ENCODE results near the gene ZC2HC1C.
"Not testable (repeated sequence)": the region's sequence is repeated elsewhere in the genome, so short reads cannot be mapped to it uniquely, and the experiment has no call there.

The ZC2HC1C gene

GRCh38 chr14:75096959-75097358 lies 27.5 kb downstream of the ZC2HC1C start:
- no peak for DNase-seq

DNA sequence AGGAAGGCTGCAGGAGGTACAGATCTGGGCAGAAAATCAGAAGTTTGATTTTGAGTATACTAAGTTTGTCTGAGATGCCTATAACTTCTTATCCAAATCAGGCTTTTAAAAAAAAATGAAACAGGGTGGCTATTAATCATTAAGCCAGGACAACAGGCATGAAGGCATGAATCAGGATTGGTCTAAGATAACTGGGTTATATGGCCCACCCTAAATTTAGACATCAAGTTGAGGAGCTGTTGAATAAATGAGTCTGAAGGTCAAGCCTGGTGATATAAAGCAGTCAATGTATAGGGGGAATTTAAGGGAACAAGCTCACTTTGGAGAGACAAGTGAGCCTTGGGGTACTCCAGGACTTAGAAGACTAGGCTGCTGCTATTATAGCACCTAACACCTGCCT lies 28.8 kb downstream of the ZC2HC1C start:
- DNase-seq: no peak

DNA sequence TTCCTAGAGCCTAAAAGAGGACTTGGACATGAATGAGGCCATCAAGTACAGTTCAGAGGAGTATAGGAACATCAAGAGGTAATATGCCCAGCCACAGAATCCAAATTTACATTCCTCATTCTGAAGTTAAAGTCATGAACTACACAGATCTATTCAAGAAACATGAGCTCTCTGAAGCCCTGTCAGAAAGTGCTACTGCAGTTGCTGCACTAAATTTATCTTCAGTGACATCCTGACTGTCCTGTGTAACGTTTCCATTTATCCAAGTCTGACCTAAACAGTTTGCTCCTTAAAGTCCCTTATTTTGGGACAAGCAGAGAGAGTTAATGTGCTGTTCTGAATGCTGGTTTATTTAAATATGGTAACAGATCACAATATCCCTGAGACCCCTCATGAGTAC lies 29.2 kb downstream of the ZC2HC1C start:
- DNase-seq: no peak

GRCh38 chr14:75101491-75101890 lies 32.0 kb downstream of the ZC2HC1C start:
- DNase-seq: no peak

- DNase-seq: no peak
These were observed 37.7 kb downstream of the ZC2HC1C start for GRCh38 chr14:75107186-75107585.

- DNase-seq: no peak
These were observed 40.4 kb downstream of the ZC2HC1C start for GRCh38 chr14:75109877-75110276.

DNA sequence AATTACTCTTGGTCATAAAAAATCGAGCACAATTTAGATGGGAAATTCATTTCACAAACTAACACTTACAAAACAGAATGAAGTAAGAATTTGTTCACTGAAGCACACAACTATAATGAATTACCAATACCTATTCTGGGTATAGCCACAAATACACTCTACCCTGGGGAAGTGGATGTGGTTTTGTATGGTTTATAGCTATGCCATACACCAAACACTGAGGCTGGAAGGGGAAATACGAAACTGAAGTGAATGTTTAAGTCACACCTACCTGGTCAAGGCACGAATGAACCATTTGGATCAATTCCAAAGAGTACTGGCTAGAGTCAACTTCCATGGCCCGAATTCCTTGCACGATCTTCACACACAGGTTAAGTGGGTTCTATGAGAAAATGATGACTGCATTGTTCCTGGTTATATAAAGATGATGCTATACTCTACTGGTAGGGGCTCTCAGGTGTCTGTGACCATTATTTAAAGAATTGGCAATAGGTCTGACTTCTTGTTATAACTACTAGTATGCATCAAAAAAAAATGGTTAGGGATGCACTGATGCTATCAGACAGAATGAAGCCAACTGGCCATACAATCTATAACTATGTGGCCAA lies 44.6 kb downstream of the ZC2HC1C start:
- DNase-seq: no peak

DNA sequence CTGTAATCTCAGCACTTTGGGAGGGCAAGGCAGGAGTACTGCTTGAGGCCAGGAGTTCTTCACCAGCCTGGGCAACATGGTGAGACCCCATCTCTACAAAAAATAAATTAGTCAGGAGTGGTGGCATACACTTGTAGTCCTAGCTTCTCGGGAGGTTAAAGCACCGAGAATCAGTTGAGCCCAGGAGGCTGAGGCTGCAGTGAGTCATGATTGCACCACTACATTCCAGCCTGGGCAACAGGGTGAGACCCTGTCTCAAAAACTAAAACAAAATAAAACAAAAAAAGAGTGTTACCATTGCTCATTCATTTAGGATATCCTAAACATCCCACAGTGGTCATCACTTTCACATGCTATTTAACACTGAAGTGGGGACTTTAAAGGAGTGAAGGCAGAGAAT lies 49.6 kb downstream of the ZC2HC1C start:
- DNase-seq: no peak

- DNase-seq: no peak
These were observed 51.3 kb downstream of the ZC2HC1C start for GRCh38 chr14:75120541-75121291.

DNA sequence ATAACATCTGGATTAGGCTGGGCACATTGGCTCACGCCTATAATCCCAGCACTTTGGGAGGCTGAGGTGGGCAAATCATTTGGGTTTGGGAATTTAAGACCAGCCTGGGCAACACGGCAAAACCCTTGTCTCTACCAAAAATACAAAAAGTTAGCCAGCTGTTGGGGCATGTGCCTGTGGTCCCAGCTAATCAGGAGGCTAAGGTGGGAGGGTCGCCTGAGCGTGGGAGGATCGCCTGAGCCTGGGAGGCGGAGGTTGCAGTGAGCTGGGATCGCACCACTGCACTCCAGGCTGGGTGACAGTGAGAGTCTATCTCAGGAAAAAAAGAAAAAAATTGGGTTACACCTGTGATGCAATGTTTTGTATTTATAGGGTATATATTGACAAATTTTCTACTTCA lies 52.1 kb downstream of the ZC2HC1C start:
- DNase-seq: no peak

- peak; percentile 36 for DNase-seq
These were observed 54.5 kb downstream of the ZC2HC1C start for GRCh38 chr14:75123991-75124390.

- DNase-seq: no peak
These were observed 56.2 kb downstream of the ZC2HC1C start for GRCh38 chr14:75125617-75126016.

- no peak for DNase-seq
These were observed 56.7 kb downstream of the ZC2HC1C start for GRCh38 chr14:75126121-75126544.

DNA sequence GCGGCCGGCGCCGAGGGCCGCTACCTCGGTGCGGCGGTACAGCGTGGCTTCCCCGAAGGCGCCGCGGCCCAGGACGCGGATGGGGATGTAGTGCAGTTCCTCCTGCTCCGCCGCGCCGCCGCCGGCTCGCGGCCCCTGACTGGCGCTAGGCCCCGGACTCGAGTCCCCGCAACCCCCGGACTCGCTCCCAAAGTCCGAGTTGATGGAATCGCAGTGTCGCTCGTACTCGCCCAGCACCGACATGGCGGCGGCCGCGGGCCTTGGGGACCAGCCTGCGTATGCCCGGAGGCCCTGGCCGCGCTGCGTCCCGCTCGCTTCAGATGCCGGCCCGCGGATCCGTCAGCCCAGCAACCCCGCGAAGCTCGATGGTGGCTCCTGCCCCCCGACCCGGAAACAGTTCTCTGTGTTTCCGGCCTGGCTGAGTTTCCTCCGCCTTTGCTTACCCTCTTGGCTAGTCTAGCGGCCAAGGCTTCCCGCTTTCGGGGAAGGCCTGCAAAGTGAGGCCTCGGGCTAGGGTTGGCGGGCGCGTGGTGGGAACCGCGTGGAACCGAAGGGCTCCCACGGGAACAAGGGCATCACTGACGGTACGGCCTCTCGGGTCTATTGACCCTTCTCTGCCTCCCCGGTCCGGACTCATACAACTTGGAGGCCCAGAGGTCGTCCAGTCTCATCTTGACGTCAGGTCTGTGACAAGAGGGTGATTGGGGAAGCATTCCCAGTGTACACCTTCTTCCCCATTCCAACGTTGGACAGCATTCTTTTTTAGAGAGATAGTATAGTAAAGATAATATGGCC lies 57.4 kb downstream of the ZC2HC1C start, which contains the start of gene NEK9:
Gene NEK9 (minus strand): TSS at position 370 of the 795 bp plus-strand sequence. CDS start 127 bp downstream, at position 243.
- DNase-seq: peak; percentile 93

GRCh38 chr14:75127474-75127820 lies 58.0 kb downstream of the ZC2HC1C start:
- DNase-seq: not testable (repeated sequence)

- no peak for DNase-seq
These were observed 58.6 kb downstream of the ZC2HC1C start for GRCh38 chr14:75127903-75128595.

- DNase-seq: no peak
These were observed 59.2 kb downstream of the ZC2HC1C start for GRCh38 chr14:75128596-75128990.

Measured in stimulated activated CD4-positive, alpha-beta T cell treated with anti-CD3 and anti-CD28 coated beads, Interleukin-4, amount 100 ng/mL, for 24 hours (primary cell).